Endodermal cell (in vitro differentiated cells): Measurements from ENCODE around the gene GPR176. TPM values are rescaled to one million over a fixed set of nuclear protein-coding genes. Genes with fewer than 3 reads are reported as not detected.

Experiments used
- DNase-seq: peaks from one replicate; pipeline ENCODE4 v3.0.0-alpha.2; 2017
- H3K27ac ChIP-seq: 2 replicates; pipeline ENCODE4 v1.5.1; 2013; ENCODE audit warnings: mild to moderate bottlenecking, low read depth, low read length, moderate library complexity
- H3K27me3 ChIP-seq: 2 replicates; pipeline ENCODE4 v1.6.1; 2013; ENCODE audit warnings: mild to moderate bottlenecking, low read length, moderate library complexity; ENCODE audit not compliant: insufficient read depth, control insufficient read depth, poor library complexity, severe bottlenecking
- H3K36me3 ChIP-seq: 2 replicates; pipeline ENCODE4 v1.7.0; 2013; ENCODE audit warnings: mild to moderate bottlenecking, low read length, moderate library complexity; ENCODE audit not compliant: control insufficient read depth, insufficient read depth
- H3K4me1 ChIP-seq: one replicate; pipeline ENCODE4 v1.7.0; 2013; ENCODE audit warnings: low read length; ENCODE audit not compliant: control insufficient read depth, insufficient read depth
- H3K4me3 ChIP-seq: 2 replicates; pipeline ENCODE4 v1.5.1; 2013; ENCODE audit warnings: mild to moderate bottlenecking, low read length, moderate library complexity
- H3K9ac ChIP-seq: 2 replicates; pipeline ENCODE4 v1.6.1; 2013; ENCODE audit warnings: mild to moderate bottlenecking, low read length, moderate library complexity; ENCODE audit not compliant: poor library complexity, severe bottlenecking; ENCODE audit errors: extremely low read depth
- H3K9me3 ChIP-seq: 2 replicates; pipeline ENCODE4 v1.6.1; 2013; ENCODE audit warnings: mild to moderate bottlenecking, low read length, moderate library complexity; ENCODE audit not compliant: control insufficient read depth
- H3K27ac Mint-ChIP-seq: 2 replicates; pipeline ENCODE4 v1.8.0; 2020; ENCODE audit warnings: mixed read lengths
- H3K27me3 Mint-ChIP-seq: 2 replicates; pipeline ENCODE4 v1.8.0; 2021; ENCODE audit warnings: mild to moderate bottlenecking, mixed read lengths; ENCODE audit not compliant: insufficient read depth
- H3K36me3 Mint-ChIP-seq: 2 replicates; pipeline ENCODE4 v1.8.0; 2020; ENCODE audit warnings: low read depth, mixed read lengths
- H3K4me1 Mint-ChIP-seq: 2 replicates; pipeline ENCODE4 v1.8.0; 2020; ENCODE audit warnings: mixed read lengths
- H3K4me3 Mint-ChIP-seq: 2 replicates; pipeline ENCODE4 v1.8.0; 2020; ENCODE audit warnings: mild to moderate bottlenecking, moderate library complexity, mixed read lengths
- H3K9me3 Mint-ChIP-seq: 2 replicates; pipeline ENCODE4 v1.8.0; 2020; ENCODE audit warnings: mild to moderate bottlenecking, mixed read lengths
- WGBS, 2 experiments: methylation state at CpG; one replicate each; pipeline versions ENCODE4 v1.1.5 to v1.1.7; 2013; ENCODE audit warnings: missing lambda C conversion rate in 2 of 2, mixed read lengths in 1 of 2; ENCODE audit not compliant: insufficient coverage in 1 of 2, insufficient read length in 1 of 2; 5-methylcytosine and 5-hydroxymethylcytosine counted together
- total RNA-seq, 2 donors: library from RNA; stranded (reverse); fragmentation: NEBNext Ultra II Directional in 1 of 2; extraction: Animal tissue kit (Norgen Biotek cat#: 25700) in 1 of 2; gene quantifications; 2 replicates in 1 of 2; 3 replicates in 1 of 2; pipeline ENCODE4 v1.2.1, GENCODE V29; 2021
- TF ChIP-seq, protein P1 (sequence below): fragments of 200-600 bp; sonication (generic); conservative IDR thresholded peaks from 2 replicates; pipeline ENCODE4 v1.5.0; 2021; ENCODE audit warnings: antibody characterized with exemption, mild to moderate bottlenecking

The GPR176 gene
- total RNA-seq, 2 donors from 2014 or later, result 26.0 to 31.1 TPM

- H3K4me3 ChIP-seq, result peak overlapping the region; percentile 50
Observed at GRCh38 chr15:39785841-39786240, 134.2 kb downstream of the GPR176 start.

GRCh38 chr15:39785139-39785538, 134.9 kb downstream of the GPR176 start:
- Histone ChIP-seq H3K27ac (no peak overlapping the region), H3K4me3 (peak overlapping the region; percentile 50), H3K9ac (no peak overlapping the region), H3K4me1 (no peaks in the 10 kb centered on the region), H3K27me3 (no peaks in the 10 kb centered on the region), H3K9me3 (no peaks in the 10 kb centered on the region), H3K36me3 (no peaks in the 10 kb centered on the region)
- WGBS, 2 experiments, result 83 to 84% methylated on average over 9 to 10 of the region's 10 CpGs
- H3K9me3 Mint-ChIP-seq, result peaks cover 4% of the 10 kb centered on the region
- peak overlapping the region; percentile 75 for H3K27ac Mint-ChIP-seq
- H3K36me3 Mint-ChIP-seq, result no peaks in the 10 kb centered on the region
- no peak for DNase-seq
- TF ChIP-seq, protein P1, sequence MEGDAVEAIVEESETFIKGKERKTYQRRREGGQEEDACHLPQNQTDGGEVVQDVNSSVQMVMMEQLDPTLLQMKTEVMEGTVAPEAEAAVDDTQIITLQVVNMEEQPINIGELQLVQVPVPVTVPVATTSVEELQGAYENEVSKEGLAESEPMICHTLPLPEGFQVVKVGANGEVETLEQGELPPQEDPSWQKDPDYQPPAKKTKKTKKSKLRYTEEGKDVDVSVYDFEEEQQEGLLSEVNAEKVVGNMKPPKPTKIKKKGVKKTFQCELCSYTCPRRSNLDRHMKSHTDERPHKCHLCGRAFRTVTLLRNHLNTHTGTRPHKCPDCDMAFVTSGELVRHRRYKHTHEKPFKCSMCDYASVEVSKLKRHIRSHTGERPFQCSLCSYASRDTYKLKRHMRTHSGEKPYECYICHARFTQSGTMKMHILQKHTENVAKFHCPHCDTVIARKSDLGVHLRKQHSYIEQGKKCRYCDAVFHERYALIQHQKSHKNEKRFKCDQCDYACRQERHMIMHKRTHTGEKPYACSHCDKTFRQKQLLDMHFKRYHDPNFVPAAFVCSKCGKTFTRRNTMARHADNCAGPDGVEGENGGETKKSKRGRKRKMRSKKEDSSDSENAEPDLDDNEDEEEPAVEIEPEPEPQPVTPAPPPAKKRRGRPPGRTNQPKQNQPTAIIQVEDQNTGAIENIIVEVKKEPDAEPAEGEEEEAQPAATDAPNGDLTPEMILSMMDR, result peak; percentile 30
- no peaks in the 10 kb centered on the region for H3K27me3 Mint-ChIP-seq
- H3K4me1 Mint-ChIP-seq, result peaks cover 64% of the 10 kb centered on the region
- peak overlapping the region; percentile 38 for H3K4me3 Mint-ChIP-seq

More at GRCh38 chr15:39785841-39786240, 134.2 kb downstream of the GPR176 start:
- Mint-ChIP-seq H3K36me3 (no peaks in the 10 kb centered on the region), H3K27me3 (no peaks in the 10 kb centered on the region), H3K4me1 (peaks cover 64% of the 10 kb centered on the region), H3K27ac (peak overlapping the region; percentile 75), H3K9me3 (peaks cover 3% of the 10 kb centered on the region), H3K4me3 (peak overlapping the region; percentile 38)
- H3K36me3 ChIP-seq, result no peaks in the 10 kb centered on the region
- no peaks in the 10 kb centered on the region for H3K27me3 ChIP-seq
- no peak overlapping the region for H3K27ac ChIP-seq
- WGBS, 2 experiments, result 85 to 97% methylated on average over 6 to 7 of the region's 7 CpGs
- no peak for DNase-seq
- no peaks in the 10 kb centered on the region for H3K4me1 ChIP-seq
- TF ChIP-seq, protein P1, result no peak
- H3K9ac ChIP-seq, result no peak overlapping the region
- no peaks in the 10 kb centered on the region for H3K9me3 ChIP-seq

DNA sequence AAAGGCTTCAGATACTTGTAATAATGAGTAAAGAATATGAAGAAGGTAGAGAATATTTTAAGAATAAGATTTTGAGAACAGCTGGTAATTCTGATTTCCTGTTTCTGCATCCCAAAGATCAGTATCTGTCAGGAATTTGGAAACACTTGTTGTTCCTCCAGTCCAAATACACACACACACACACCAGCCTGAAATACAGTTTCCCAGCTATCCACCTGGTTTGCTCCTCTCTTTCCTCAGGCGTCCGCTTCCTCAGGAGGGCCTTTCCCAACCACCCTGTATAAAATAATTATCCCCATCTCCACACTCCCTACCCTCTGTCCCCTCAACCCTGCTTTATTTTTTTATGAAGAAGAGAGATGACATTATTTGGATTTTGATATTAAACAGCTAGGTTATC, 135.4 kb downstream of the GPR176 start:
- 95% methylated on average over 2 of the region's 2 CpGs; no CpG with 5 or more reads in 1 of the 2 experiments for WGBS, 2 experiments
- TF ChIP-seq, protein P1, result no peak
- no peak overlapping the region for H3K4me3 ChIP-seq
- H3K4me1 ChIP-seq, result no peaks in the 10 kb centered on the region
- DNase-seq, result no peak
- H3K27ac ChIP-seq, result no peak overlapping the region
- Mint-ChIP-seq H3K27ac (peak overlapping the region; percentile 75), H3K4me1 (peaks cover 62% of the 10 kb centered on the region), H3K4me3 (peak overlapping the region; percentile 38), H3K36me3 (no peaks in the 10 kb centered on the region), H3K9me3 (peaks cover 4% of the 10 kb centered on the region), H3K27me3 (no peaks in the 10 kb centered on the region)
- no peaks in the 10 kb centered on the region for H3K27me3 ChIP-seq
- no peaks in the 10 kb centered on the region for H3K9me3 ChIP-seq
- H3K9ac ChIP-seq, result no peak overlapping the region
- H3K36me3 ChIP-seq, result no peaks in the 10 kb centered on the region
